ENCODE data around the gene EMSY.

Gene EMSY

GRCh38 chr11:76596652-76597051, 151.8 kb downstream of the EMSY start:
- no peak overlapping the region for H3K4me3 ChIP-seq (ENCODE audit: low read depth, low read length)
- DNase-seq (ENCODE audit: low read depth): no peak
- TF ChIP-seq CTCF (IDR thresholded peaks at IDR 0.05; ENCODE audit: low read depth, low read length) (no peak), MAX (IDR thresholded peaks at IDR 0.05; ENCODE audit: low read depth, low read length) (no peak), POLR2A (IDR thresholded peaks at IDR 0.05; ENCODE audit: extremely low read depth, insufficient read length) (no peak), MYC (IDR thresholded peaks at IDR 0.05; ENCODE audit: low read depth, low read length) (no peak)

- H3K4me3 ChIP-seq (ENCODE audit: low read depth, low read length): no peak overlapping the region
- TF ChIP-seq MAX (IDR thresholded peaks at IDR 0.05; ENCODE audit: low read depth, low read length): no peak
- no peak for TF ChIP-seq POLR2A (IDR thresholded peaks at IDR 0.05; ENCODE audit: extremely low read depth, insufficient read length)
- no peak for TF ChIP-seq CTCF (IDR thresholded peaks at IDR 0.05; ENCODE audit: low read depth, low read length)
- TF ChIP-seq MYC (IDR thresholded peaks at IDR 0.05; ENCODE audit: low read depth, low read length): no peak
- no peak for DNase-seq (ENCODE audit: low read depth)
Measured at GRCh38 chr11:76597533-76598425, 153.0 kb downstream of the EMSY start.

- H3K4me3 ChIP-seq (ENCODE audit: low read depth, low read length): no peak overlapping the region
- TF ChIP-seq CTCF (IDR thresholded peaks at IDR 0.05; ENCODE audit: low read depth, low read length) (peak; percentile 90), MAX (IDR thresholded peaks at IDR 0.05; ENCODE audit: low read depth, low read length) (peak; percentile 83), MYC (IDR thresholded peaks at IDR 0.05; ENCODE audit: low read depth, low read length) (peak; percentile 84), POLR2A (IDR thresholded peaks at IDR 0.05; ENCODE audit: extremely low read depth, insufficient read length) (no peak)
- DNase-seq (ENCODE audit: low read depth): peak; percentile 71
Measured at GRCh38 chr11:76598426-76598839, 153.6 kb downstream of the EMSY start.

- no peak for DNase-seq (ENCODE audit: low read depth)
- TF ChIP-seq CTCF (IDR thresholded peaks at IDR 0.05; ENCODE audit: low read depth, low read length) (no peak), MAX (IDR thresholded peaks at IDR 0.05; ENCODE audit: low read depth, low read length) (no peak), POLR2A (IDR thresholded peaks at IDR 0.05; ENCODE audit: extremely low read depth, insufficient read length) (no peak), MYC (IDR thresholded peaks at IDR 0.05; ENCODE audit: low read depth, low read length) (no peak)
- H3K4me3 ChIP-seq (ENCODE audit: low read depth, low read length): no peak overlapping the region
Measured at GRCh38 chr11:76599041-76600013, 154.5 kb downstream of the EMSY start.

GRCh38 chr11:76600124-76600655, 155.4 kb downstream of the EMSY start:
- no peak for TF ChIP-seq MYC (IDR thresholded peaks at IDR 0.05; ENCODE audit: low read depth, low read length)
- TF ChIP-seq POLR2A (IDR thresholded peaks at IDR 0.05; ENCODE audit: extremely low read depth, insufficient read length): no peak
- no peak for TF ChIP-seq MAX (IDR thresholded peaks at IDR 0.05; ENCODE audit: low read depth, low read length)
- no peak for TF ChIP-seq CTCF (IDR thresholded peaks at IDR 0.05; ENCODE audit: low read depth, low read length)
- no peak overlapping the region for H3K4me3 ChIP-seq (ENCODE audit: low read depth, low read length)
- DNase-seq (ENCODE audit: low read depth): no peak
